ENCODE measurements around the gene DYNLT1. TPM values are rescaled to one million over a fixed set of nuclear protein-coding genes. Genes with fewer than 3 reads are reported as not detected.

DYNLT1 gene
- polyA plus RNA-seq, 1 experiment = 175 TPM

DNA sequence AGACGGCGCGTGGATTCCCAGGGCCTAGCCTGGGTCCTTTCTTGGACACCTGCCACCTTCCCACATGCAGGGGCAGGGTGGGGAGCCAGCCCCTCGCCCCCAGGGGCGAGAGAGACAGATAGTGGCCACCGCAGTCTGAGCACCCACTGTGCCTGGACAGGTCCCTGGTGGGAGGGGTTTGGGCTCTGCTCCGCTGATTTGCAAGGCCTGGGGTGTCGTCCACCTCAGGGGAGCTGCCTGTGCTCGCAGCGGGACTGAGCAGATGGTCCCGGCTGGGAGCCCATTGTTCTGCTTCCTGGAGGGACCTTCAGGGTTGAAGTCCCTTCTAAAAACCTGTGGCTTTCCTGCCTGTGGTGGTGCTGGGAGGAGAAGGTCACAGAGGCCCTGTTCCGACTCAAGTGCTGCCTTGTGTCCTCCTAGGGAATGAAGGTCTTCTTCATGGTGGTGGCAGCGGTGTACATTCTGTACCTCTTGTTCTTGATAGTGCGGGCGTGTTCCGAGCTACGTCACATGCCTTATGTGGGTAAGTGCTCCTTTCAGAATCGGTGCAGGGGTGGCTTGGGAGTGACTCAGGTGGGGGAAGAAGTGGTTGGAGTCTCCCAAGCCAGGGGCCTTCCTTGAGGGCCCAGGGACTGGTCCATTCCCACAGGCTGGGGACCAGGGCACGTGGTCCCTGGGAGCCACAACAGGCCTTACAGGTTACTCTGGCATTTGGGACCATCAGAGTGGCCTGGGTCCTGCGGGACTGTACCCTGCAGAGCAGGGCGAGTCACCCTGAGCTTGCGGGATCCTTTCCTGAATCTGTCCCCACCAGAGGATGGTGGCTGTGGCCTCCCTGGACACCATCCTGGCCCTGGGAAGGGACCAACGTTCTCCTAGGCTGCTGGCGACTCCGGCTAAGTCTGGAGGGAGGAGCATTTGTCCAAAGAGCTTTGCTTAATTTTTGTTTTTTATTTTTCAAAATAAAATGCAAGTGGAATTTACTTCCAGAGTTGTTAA, 19.6 kb downstream of the DYNLT1 start:
- TF ChIP-seq, protein P1, sequence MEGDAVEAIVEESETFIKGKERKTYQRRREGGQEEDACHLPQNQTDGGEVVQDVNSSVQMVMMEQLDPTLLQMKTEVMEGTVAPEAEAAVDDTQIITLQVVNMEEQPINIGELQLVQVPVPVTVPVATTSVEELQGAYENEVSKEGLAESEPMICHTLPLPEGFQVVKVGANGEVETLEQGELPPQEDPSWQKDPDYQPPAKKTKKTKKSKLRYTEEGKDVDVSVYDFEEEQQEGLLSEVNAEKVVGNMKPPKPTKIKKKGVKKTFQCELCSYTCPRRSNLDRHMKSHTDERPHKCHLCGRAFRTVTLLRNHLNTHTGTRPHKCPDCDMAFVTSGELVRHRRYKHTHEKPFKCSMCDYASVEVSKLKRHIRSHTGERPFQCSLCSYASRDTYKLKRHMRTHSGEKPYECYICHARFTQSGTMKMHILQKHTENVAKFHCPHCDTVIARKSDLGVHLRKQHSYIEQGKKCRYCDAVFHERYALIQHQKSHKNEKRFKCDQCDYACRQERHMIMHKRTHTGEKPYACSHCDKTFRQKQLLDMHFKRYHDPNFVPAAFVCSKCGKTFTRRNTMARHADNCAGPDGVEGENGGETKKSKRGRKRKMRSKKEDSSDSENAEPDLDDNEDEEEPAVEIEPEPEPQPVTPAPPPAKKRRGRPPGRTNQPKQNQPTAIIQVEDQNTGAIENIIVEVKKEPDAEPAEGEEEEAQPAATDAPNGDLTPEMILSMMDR (IDR thresholded peaks at IDR 0.05; ENCODE audit: insufficient read depth, low read depth, low read length) = no peak
- Histone ChIP-seq H3K4me3 (ENCODE audit: low read depth, low read length) (no peak overlapping the region), H3K27me3 (ENCODE audit: control insufficient read depth, insufficient read depth, low read length) (no peaks in the 10 kb centered on the region), H3K36me3 (ENCODE audit: control insufficient read depth, insufficient read depth, low read length) (peaks cover 34% of the 10 kb centered on the region)
- no peak for DNase-seq (ENCODE audit: low read depth)
- ChIA-PET CTCF (no interaction called here), POLR2A (no interaction called here)

DNA sequence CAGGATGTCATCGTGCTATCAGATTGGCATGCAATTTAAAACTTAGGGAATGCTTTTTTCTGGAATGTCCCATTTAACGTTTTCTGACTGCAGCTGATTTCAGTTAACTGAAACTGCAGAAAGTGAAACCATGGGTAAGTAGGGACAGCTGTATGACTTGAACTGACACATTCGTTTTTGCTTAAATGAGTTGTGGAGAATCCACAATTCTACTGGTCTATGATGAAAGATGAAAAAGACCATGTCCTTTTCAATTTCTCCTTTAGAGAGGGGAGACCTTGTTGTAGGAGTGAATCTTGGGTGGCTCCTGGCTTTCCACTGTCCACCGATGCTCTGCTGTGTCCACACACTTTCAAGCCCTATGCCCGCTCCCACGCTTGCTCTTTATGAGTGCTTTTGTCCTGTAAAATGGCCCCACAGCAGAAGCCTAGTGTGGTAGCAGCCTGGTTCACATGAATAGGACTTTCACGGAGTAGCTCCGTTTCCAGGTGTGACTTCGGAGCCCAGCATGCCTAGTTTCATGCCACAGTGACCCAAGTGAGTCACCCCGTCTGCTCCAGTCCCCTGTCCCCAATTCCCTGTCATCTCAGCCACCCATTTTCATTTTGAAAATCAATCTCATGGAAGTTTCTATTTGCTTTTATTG, 21.9 kb downstream of the DYNLT1 start:
- H3K36me3 ChIP-seq (ENCODE audit: control insufficient read depth, insufficient read depth, low read length) = peaks cover 29% of the 10 kb centered on the region
- POLR2A ChIA-PET = no interaction called here
- DNase-seq (ENCODE audit: low read depth) = no peak
- CTCF ChIA-PET = interaction anchor here (0.6 to 2.4 kb wide), 2 partner anchors 8 to 17 kb away, joined by 3 to 7 read pairs; no protein-coding TSS in a partner anchor
- no peaks in the 10 kb centered on the region for H3K27me3 ChIP-seq (ENCODE audit: control insufficient read depth, insufficient read depth, low read length)
- TF ChIP-seq, protein P1 (IDR thresholded peaks at IDR 0.05; ENCODE audit: insufficient read depth, low read depth, low read length) = no peak
- no peak overlapping the region for H3K4me3 ChIP-seq (ENCODE audit: low read depth, low read length)

DNA sequence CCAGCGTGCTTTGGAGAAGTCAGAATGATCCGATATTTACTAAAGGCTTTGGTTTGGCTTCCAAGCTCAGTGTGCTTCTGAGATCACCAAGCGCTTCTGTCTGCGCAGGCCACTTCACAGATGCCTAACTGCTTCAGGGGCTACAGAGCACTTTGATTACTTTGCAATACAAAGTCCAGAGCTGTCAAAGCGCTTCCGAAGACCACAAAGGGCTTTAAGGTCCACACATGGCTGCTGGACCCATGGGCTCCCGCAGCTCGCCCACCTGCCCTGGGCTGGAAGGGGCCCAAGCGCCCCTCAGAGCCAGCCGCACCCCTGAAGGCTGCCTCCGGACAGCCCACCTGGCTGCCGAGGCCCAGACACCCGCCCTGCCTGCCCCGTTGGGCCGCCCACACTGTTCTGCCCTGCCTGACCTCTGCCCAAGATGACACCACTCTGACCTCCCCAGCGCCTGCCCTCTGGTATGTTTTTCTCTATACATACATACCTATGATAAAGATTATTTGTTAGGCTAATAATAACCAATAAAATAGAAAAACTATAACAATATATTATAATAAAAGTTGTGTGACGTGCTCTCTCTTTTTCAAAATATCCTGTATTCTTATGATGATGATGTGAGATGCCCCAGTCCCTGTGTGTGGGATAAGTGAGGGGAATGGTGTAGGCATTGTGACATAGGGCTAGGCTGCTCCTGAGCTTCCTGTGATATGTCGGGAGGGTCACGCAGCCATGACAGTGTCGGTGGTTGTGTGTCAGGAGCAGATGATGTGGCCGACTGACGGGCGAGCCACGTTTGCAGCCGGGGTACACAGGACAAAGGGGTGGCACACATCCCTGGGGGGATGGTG, 22.6 kb downstream of the DYNLT1 start:
- CTCF ChIA-PET = interaction anchor here (0.6 to 2.4 kb wide), 4 partner anchors 8 to 408 kb away, joined by 3 to 7 read pairs (median 4); no protein-coding TSS in a partner anchor
- Histone ChIP-seq H3K4me3 (ENCODE audit: low read depth, low read length) (no peak overlapping the region), H3K27me3 (ENCODE audit: control insufficient read depth, insufficient read depth, low read length) (no peaks in the 10 kb centered on the region), H3K36me3 (ENCODE audit: control insufficient read depth, insufficient read depth, low read length) (peaks cover 24% of the 10 kb centered on the region)
- TF ChIP-seq, protein P1 (IDR thresholded peaks at IDR 0.05; ENCODE audit: insufficient read depth, low read depth, low read length) = no peak
- DNase-seq (ENCODE audit: low read depth) = no peak
- POLR2A ChIA-PET = no interaction called here

DNA sequence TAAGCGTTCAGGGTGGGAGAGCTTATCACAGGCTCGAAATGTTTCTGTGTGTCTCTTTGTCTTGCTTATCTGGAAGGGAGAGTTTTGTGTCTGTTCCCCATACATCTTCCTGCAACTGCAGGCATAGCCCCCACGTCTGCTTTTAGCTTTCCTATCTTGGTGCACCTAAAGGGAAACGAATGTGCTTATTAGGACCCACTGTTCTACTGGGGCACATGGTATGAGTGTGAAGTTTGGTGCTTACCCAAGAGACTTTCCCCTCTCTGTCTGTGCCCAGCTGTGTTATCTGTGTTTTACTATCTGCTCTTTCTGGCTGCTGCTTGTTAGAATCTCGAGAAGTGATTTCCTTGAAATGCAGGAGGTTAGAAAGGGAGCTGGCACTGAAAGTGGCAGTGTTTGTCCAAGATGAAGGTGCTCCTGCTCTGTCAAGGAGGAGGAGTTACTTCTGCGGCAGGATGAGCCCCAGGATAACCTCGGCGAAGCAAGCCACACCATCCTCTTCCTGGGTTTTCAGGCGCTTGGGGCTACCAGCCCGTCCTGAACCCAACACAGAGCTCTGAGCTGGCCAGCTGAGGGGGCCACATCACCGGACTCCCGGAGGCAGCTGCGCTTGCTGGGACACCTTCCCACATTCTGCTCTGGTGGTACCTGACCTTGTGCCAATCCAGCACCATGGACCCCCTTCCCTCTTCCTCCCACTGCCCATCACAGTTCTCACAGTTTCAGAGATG, 23.4 kb downstream of the DYNLT1 start:
- TF ChIP-seq, protein P1 (IDR thresholded peaks at IDR 0.05; ENCODE audit: insufficient read depth, low read depth, low read length) = no peak
- ChIA-PET CTCF (interaction anchor here (1.4 to 2.4 kb wide), 4 partner anchors 15 to 407 kb away, joined by 4 to 7 read pairs (median 4); no protein-coding TSS in a partner anchor), POLR2A (no interaction called here)
- no peak for DNase-seq (ENCODE audit: low read depth)
- Histone ChIP-seq H3K4me3 (ENCODE audit: low read depth, low read length) (no peak overlapping the region), H3K36me3 (ENCODE audit: control insufficient read depth, insufficient read depth, low read length) (peaks cover 20% of the 10 kb centered on the region), H3K27me3 (ENCODE audit: control insufficient read depth, insufficient read depth, low read length) (no peaks in the 10 kb centered on the region)
